HepG2 (cell line): Measurements from ENCODE around the gene HLA-DOA. TPM values are rescaled to one million over a fixed set of nuclear protein-coding genes. Genes with fewer than 3 reads are reported as not detected.

Experiments
- ATRX ChIP-seq: sonication (generic); formaldehyde crosslinking; IDR thresholded peaks from 2 replicates; pipeline ENCODE4 v1.4.0; 2020; ENCODE audit warnings: missing genetic modification reagents, borderline replicate concordance
- CHD2 ChIP-seq: IDR thresholded peaks from 2 replicates; pipeline ENCODE4 v1.6.1; 2011; ENCODE audit warnings: low read depth, low read length, improper control_type of control experiment
- FOXK2 ChIP-seq: fragments of 450-650 bp; IDR thresholded peaks from 2 replicates; pipeline ENCODE4 v1.6.1; 2016
- POLR2G ChIP-seq: fragments of 200-400 bp; formaldehyde crosslinking; IDR thresholded peaks from 2 replicates; pipeline ENCODE4 v1.6.1; 2018; ENCODE audit warnings: mild to moderate bottlenecking, low read depth, low read length, moderate library complexity
- RBFOX2 ChIP-seq: fragments of 200-400 bp; formaldehyde crosslinking; IDR thresholded peaks from 2 replicates; pipeline ENCODE4 v1.6.1; 2017; ENCODE audit warnings: low read depth, mild to moderate bottlenecking, low read length
- SNAPC4 ChIP-seq: sonication (generic); formaldehyde crosslinking; IDR thresholded peaks from 2 replicates; pipeline ENCODE4 v1.4.0; 2020; ENCODE audit warnings: mild to moderate bottlenecking, missing genetic modification reagents
- SRF ChIP-seq: IDR thresholded peaks from 2 replicates; pipeline ENCODE4 v1.6.1; 2011; ENCODE audit warnings: mild to moderate bottlenecking, low read depth, low read length, moderate library complexity
- TBX3 ChIP-seq: fragments of 450-650 bp; IDR thresholded peaks from 2 replicates; pipeline ENCODE4 v1.6.1; 2017; ENCODE audit warnings: antibody characterized with exemption, mild to moderate bottlenecking, inconsistent platforms, borderline replicate concordance
- THAP7 ChIP-seq: sonication (generic); formaldehyde crosslinking; IDR thresholded peaks from 2 replicates; pipeline ENCODE4 v1.8.1; 2023; ENCODE audit warnings: mild to moderate bottlenecking, missing genetic modification reagents
- UBTF ChIP-seq: sonication (generic); formaldehyde crosslinking; IDR thresholded peaks from 2 replicates; pipeline ENCODE4 v1.4.0; 2020; ENCODE audit warnings: mild to moderate bottlenecking, missing genetic modification reagents
- ZKSCAN8 ChIP-seq: IDR thresholded peaks from 2 replicates; pipeline ENCODE4 v1.6.1; 2016; ENCODE audit warnings: borderline replicate concordance, missing genetic modification reagents, missing compliant biosample characterization
- ZNF44 ChIP-seq: sonication (generic); formaldehyde crosslinking; IDR thresholded peaks from 2 replicates; pipeline ENCODE4 v1.5.1; 2020; ENCODE audit warnings: mild to moderate bottlenecking, missing genetic modification reagents
- ZNF616 ChIP-seq: sonication (generic); formaldehyde crosslinking; IDR thresholded peaks from 2 replicates; pipeline ENCODE4 v1.5.0; 2020; ENCODE audit warnings: low read depth, mild to moderate bottlenecking, missing genetic modification reagents
- ZNF788 ChIP-seq: sonication (generic); formaldehyde crosslinking; IDR thresholded peaks from 2 replicates; pipeline ENCODE4 v1.5.0; 2020; ENCODE audit warnings: mild to moderate bottlenecking, missing genetic modification reagents, borderline replicate concordance
- ZNF790 ChIP-seq: sonication (generic); formaldehyde crosslinking; IDR thresholded peaks from 2 replicates; pipeline ENCODE4 v1.8.0; 2022; ENCODE audit warnings: missing genetic modification reagents, mild to moderate bottlenecking, borderline replicate concordance
- ZNF839 ChIP-seq: sonication (generic); formaldehyde crosslinking; IDR thresholded peaks from 2 replicates; pipeline ENCODE4 v1.4.0; 2020; ENCODE audit warnings: missing genetic modification reagents, mild to moderate bottlenecking, borderline replicate concordance
- ZZZ3 ChIP-seq: sonication (generic); formaldehyde crosslinking; IDR thresholded peaks from 2 replicates; pipeline ENCODE4 v1.4.0; 2020; ENCODE audit warnings: missing genetic modification reagents, mild to moderate bottlenecking, borderline replicate concordance
- polyA plus RNA-seq, 8 experiments: library from polyadenylated mRNA; depleted of rRNA in 3 of 8; stranded (reverse) in 7 of 8; unstranded in 1 of 8; fragments of >200 nt; fragmentation: Illumina TruSeq in 4 of 8; extraction: Trizol in 4 of 8; gene quantifications; 2 replicates each; pipeline versions ENCODE4 v1.2.1 to v1.2.3, GENCODE V29; 2011 to 2016; ENCODE audit warnings: low read depth in 4 of 8, missing spikeins in 1 of 8, mixed read lengths in 1 of 8; ENCODE audit not compliant: insufficient read depth in 1 of 8
- total RNA-seq, 5 experiments: library from RNA; depleted of rRNA; stranded (reverse); fragments of >200 nt; fragmentation: Illumina TruSeq; extraction: Trizol; gene quantifications; 2 replicates each; pipeline ENCODE4 v1.2.3, GENCODE V29; 2016; ENCODE audit warnings: low read depth in 1 of 5

The HLA-DOA gene
- total and polyA plus RNA-seq, 2 of the 13 experiments (the other 11 are each of a cell fraction or from before 2014, with no cell fraction given) = 0.03 to 0.09 TPM

GRCh38 chr6:32972353-32973143 is 36.8 kb downstream of the HLA-DOA start (continued):
- TF ChIP-seq ZNF790 (peak; percentile 68; the same call in 1 of the 2 replicates), CHD2 (no peak), UBTF (CRISPR knock-in tag) (peak; percentile 72), ZNF839 (peak; percentile 73; the same call in 1 of the 2 replicates), ATRX (CRISPR knock-in tag) (no peak), SNAPC4 (CRISPR knock-in tag) (0 out of 2 replicates have a peak, but pooled peaks have one; percentile 0), ZNF44 (CRISPR knock-in tag) (no peak; the same call in 1 of the 2 replicates), THAP7 (CRISPR knock-in tag) (0 out of 2 replicates have a peak, but pooled peaks have one; percentile 15), POLR2G (peak; percentile 87), ZNF616 (CRISPR knock-in tag) (no peak; the same call in 1 of the 2 replicates), SRF (no peak), ZZZ3 (peak; percentile 18), TBX3 (no peak), RBFOX2 (peak; percentile 81), ZKSCAN8 (CRISPR knock-in tag) (no peak), FOXK2 (no peak), ZNF788 (CRISPR knock-in tag) (peak; percentile 73)
